Stimulated activated naive CD4-positive, alpha-beta T cell (primary cell): Measurements from ENCODE around the gene OR10A2.
"Not testable (repeated sequence)": the region's sequence is repeated elsewhere in the genome, so short reads cannot be mapped to it uniquely, and the experiment has no call there.

ENCODE experiments used
- DNase-seq, 6 experiments: peaks; one replicate each; lab custom pipeline; 2025; lab: John Stamatoyannopoulos, UW

Gene OR10A2

GRCh38 chr11:6888830-6889229 is 26.0 kb downstream of the OR10A2 start:
- no peak for DNase-seq

GRCh38 chr11:6889835-6890234 is 27.0 kb downstream of the OR10A2 start:
- DNase-seq: no peak

GRCh38 chr11:6892400-6892799 is 29.5 kb downstream of the OR10A2 start, which contains the start of gene OR2D2:
Gene OR2D2 (minus strand): TSS chr11:6892500. CDS start chr11:6892500, 0 bp downstream.
- DNase-seq: no peak

GRCh38 chr11:6894097-6894496 is 31.2 kb downstream of the OR10A2 start:
- no peak for DNase-seq

GRCh38 chr11:6895010-6895409 is 32.2 kb downstream of the OR10A2 start:
- no peak for DNase-seq

- no peak for DNase-seq
These were observed 36.1 kb downstream of the OR10A2 start for GRCh38 chr11:6898911-6899310.

GRCh38 chr11:6900327-6900999 is 37.6 kb downstream of the OR10A2 start:
- no peak for DNase-seq

GRCh38 chr11:6904804-6905203 is 41.9 kb downstream of the OR10A2 start:
- not testable (repeated sequence) for DNase-seq

- no peak for DNase-seq
These were observed 48.5 kb downstream of the OR10A2 start for GRCh38 chr11:6911378-6911777.

- DNase-seq: no peak
These were observed 49.1 kb downstream of the OR10A2 start for GRCh38 chr11:6911948-6912347.

- no peak for DNase-seq
These were observed 56.8 kb downstream of the OR10A2 start for GRCh38 chr11:6919698-6920097.

GRCh38 chr11:6920702-6921101 is 57.8 kb downstream of the OR10A2 start, which contains the start of gene OR2D3:
Gene OR2D3 (plus strand): TSS chr11:6921002. CDS start chr11:6921002, 0 bp downstream.
- DNase-seq: no peak
